ENCODE data around the gene U2AF1L4. TPM values are rescaled to one million over a fixed set of nuclear protein-coding genes. Genes with fewer than 3 reads are reported as not detected.

The U2AF1L4 gene
- polyA plus RNA-seq, 3 donors = 6.2 to 140 (median 8.7) TPM

- Histone ChIP-seq H3K4me1 (ENCODE audit: control insufficient read depth in 1 of 2, insufficient read depth in 2 of 2, low read length in 2 of 2) (no peaks in the 10 kb centered on the region), H2AFZ (ENCODE audit: insufficient read depth, low read depth, low read length, poor library complexity, severe bottlenecking) (no peak overlapping the region), H3K27ac (ENCODE audit: low read depth in 1 of 2, low read length in 2 of 2) (no peak overlapping the region), H3K9ac (ENCODE audit: insufficient read depth, low read length, poor library complexity, severe bottlenecking) (no peak overlapping the region), H3K4me3 (replicated peaks in 1 of 3; ENCODE audit: low read depth in 2 of 3, low read length in 3 of 3) (no peak overlapping the region), H3K36me3 (replicated peaks in 1 of 2; ENCODE audit: control insufficient read depth in 1 of 2, insufficient read depth in 2 of 2, low read length in 2 of 2) (peaks cover 12 to 31% of the 10 kb centered on the region in 2 donors), H3K79me2 (ENCODE audit: insufficient read depth, low read length) (no peaks in the 10 kb centered on the region), H3K27me3 (ENCODE audit: control insufficient read depth in 2 of 2, insufficient read depth in 2 of 2, low read length in 2 of 2) (no peaks in the 10 kb centered on the region), H4K20me1 (ENCODE audit: insufficient read depth, low read length) (no peaks in the 10 kb centered on the region), H3K4me2 (replicated peaks; ENCODE audit: extremely low read depth, low read length, poor library complexity, severe bottlenecking) (no peak overlapping the region), H3K9me3 (replicated peaks in 1 of 2; ENCODE audit: control insufficient read depth in 1 of 2, insufficient read depth in 1 of 2, low read length in 2 of 2) (no peaks in the 10 kb centered on the region)
- WGBS (ENCODE audit: insufficient coverage) = 100% methylated on average over 2 of the region's 11 CpGs
- TF ChIP-seq CTCF (IDR thresholded peaks at IDR 0.05) = no peak
- H3K27me3 Mint-ChIP-seq (ENCODE audit: low read depth in 3 of 3) = no peaks in the 10 kb centered on the region
- no peak overlapping the region for H3K4me3 Mint-ChIP-seq
- intact Hi-C loops (cut with micrococcal nuclease) = no loop called here
- H3K27ac Mint-ChIP-seq = no peak overlapping the region
- peaks cover 0 to 2% (median 0%) of the 10 kb centered on the region in 7 donors for H3K9me3 Mint-ChIP-seq
- DNase-seq = no peak
- no peaks in the 10 kb centered on the region for H3K4me1 Mint-ChIP-seq
- peaks cover 30 to 60% of the 10 kb centered on the region in 2 donors for H3K36me3 Mint-ChIP-seq
Observed at GRCh38 chr19:35766571-35767104, 21.4 kb upstream of the U2AF1L4 start.

- 90% methylated on average over 9 of the region's 17 CpGs for WGBS (ENCODE audit: insufficient coverage)
- Mint-ChIP-seq H3K27ac (peak overlapping the region in 2 of 7 donors; percentile 41 to 44), H3K9me3 (peaks cover 0 to 2% (median 0%) of the 10 kb centered on the region in 7 donors)
Observed at GRCh38 chr19:35764432-35765315, 19.5 kb upstream of the U2AF1L4 start.

More at GRCh38 chr19:35764432-35765315, 19.5 kb upstream of the U2AF1L4 start:
- Histone ChIP-seq H3K27me3 (ENCODE audit: control insufficient read depth in 2 of 2, insufficient read depth in 2 of 2, low read length in 2 of 2) (no peaks in the 10 kb centered on the region), H4K20me1 (ENCODE audit: insufficient read depth, low read length) (no peaks in the 10 kb centered on the region), H3K27ac (ENCODE audit: low read depth in 1 of 2, low read length in 2 of 2) (no peak overlapping the region), H3K4me3 (replicated peaks in 1 of 3; ENCODE audit: low read depth in 2 of 3, low read length in 3 of 3) (no peak overlapping the region), H2AFZ (ENCODE audit: insufficient read depth, low read depth, low read length, poor library complexity, severe bottlenecking) (no peak overlapping the region), H3K79me2 (ENCODE audit: insufficient read depth, low read length) (peaks cover 3% of the 10 kb centered on the region), H3K9me3 (replicated peaks in 1 of 2; ENCODE audit: control insufficient read depth in 1 of 2, insufficient read depth in 1 of 2, low read length in 2 of 2) (no peaks in the 10 kb centered on the region), H3K9ac (ENCODE audit: insufficient read depth, low read length, poor library complexity, severe bottlenecking) (no peak overlapping the region), H3K4me2 (replicated peaks; ENCODE audit: extremely low read depth, low read length, poor library complexity, severe bottlenecking) (no peak overlapping the region), H3K4me1 (ENCODE audit: control insufficient read depth in 1 of 2, insufficient read depth in 2 of 2, low read length in 2 of 2) (no peaks in the 10 kb centered on the region), H3K36me3 (replicated peaks in 1 of 2; ENCODE audit: control insufficient read depth in 1 of 2, insufficient read depth in 2 of 2, low read length in 2 of 2) (peaks cover 18 to 41% of the 10 kb centered on the region in 2 donors)
- Mint-ChIP-seq H3K4me3 (no peak overlapping the region), H3K36me3 (peaks cover 30 to 67% of the 10 kb centered on the region in 2 donors), H3K4me1 (no peaks in the 10 kb centered on the region), H3K27me3 (ENCODE audit: low read depth in 3 of 3) (peaks cover 0 to 1% (median 0%) of the 10 kb centered on the region in 3 donors)
- no peak for DNase-seq
- intact Hi-C loops (cut with micrococcal nuclease) = loop anchor here in 1 of 2 donors (5.0 kb wide), 1 partner anchor 248 kb away; the partner anchor contains the start of gene ALKBH6
- TF ChIP-seq CTCF (IDR thresholded peaks at IDR 0.05) = no peak

Measured in CD14-positive monocyte (primary cell).